ENCODE measurements around the gene RGS21. TPM values are rescaled to one million over a fixed set of nuclear protein-coding genes. Genes with fewer than 3 reads are reported as not detected.

Gene RGS21, protein sequence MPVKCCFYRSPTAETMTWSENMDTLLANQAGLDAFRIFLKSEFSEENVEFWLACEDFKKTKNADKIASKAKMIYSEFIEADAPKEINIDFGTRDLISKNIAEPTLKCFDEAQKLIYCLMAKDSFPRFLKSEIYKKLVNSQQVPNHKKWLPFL
- not detected for polyA plus RNA-seq (2013, experiment 1 of 2)
- not detected for polyA plus RNA-seq (2013, experiment 2 of 2)

DNA sequence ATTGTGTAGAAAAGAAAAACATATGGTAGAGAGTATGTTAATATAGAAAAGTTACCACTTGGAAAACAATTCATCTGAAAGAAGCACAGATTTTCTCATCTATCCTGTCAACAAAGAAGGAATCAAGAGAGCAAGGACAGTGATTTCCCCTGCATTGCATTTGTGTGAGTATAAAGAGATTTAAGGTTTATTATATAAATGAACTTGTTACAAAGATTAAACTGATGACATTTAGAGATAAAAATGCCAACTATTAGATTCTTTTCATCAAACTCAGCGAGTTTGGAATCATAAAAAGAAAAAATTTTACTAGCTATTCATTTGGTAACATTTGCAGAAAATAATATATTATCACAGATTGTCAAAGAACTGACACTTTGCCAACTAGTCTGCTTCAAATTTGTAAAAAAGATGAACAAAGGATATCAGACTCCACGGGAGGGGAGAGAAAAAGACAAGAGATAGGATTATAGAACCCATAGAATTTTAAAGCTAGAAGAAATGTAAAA is at the start of gene RGS21:
TSS of gene RGS21 (plus strand) at position 51 of the 509 bp plus-strand sequence. CDS start 26,045 bp downstream, outside the sequence.
- Histone ChIP-seq H2AFZ (ENCODE audit: low read length) (no peak within 1 kb of the TSS), H3K9me3 (replicated peaks in 1 of 2; ENCODE audit: control insufficient read depth in 2 of 2, insufficient read depth in 1 of 2, low read depth in 1 of 2, low read length in 2 of 2) (no peaks in the 10 kb centered on the region), H2BK15ac (ENCODE audit: low read length) (no peak within 1 kb of the TSS), H3K4me1 (ENCODE audit: control insufficient read depth in 2 of 2, insufficient read depth in 1 of 2, low read depth in 1 of 2, low read length in 2 of 2) (no peaks in the 10 kb centered on the region), H3K27ac (replicated peaks; ENCODE audit: low read length) (no peak within 1 kb of the TSS), H4K91ac (ENCODE audit: low read depth, low read length, poor library complexity) (no peak within 1 kb of the TSS), H4K8ac (ENCODE audit: low read depth, low read length) (no peak within 1 kb of the TSS), H3K4ac (ENCODE audit: low read length) (no peak within 1 kb of the TSS), H2BK12ac (ENCODE audit: low read length) (no peak within 1 kb of the TSS), H2BK120ac (ENCODE audit: low read depth, low read length) (no peak within 1 kb of the TSS), H3K4me2 (ENCODE audit: insufficient read depth, low read length, poor library complexity, severe bottlenecking) (no peak within 1 kb of the TSS), H3K14ac (ENCODE audit: low read length) (no peak within 1 kb of the TSS), H2AK5ac (ENCODE audit: low read depth, low read length) (no peak within 1 kb of the TSS), H3K79me1 (ENCODE audit: low read depth, low read length) (no peaks in the 10 kb centered on the region), H3K9ac (ENCODE audit: low read depth, low read length, poor library complexity) (no peak within 1 kb of the TSS), H3K18ac (ENCODE audit: low read length) (no peak within 1 kb of the TSS), H3K36me3 (replicated peaks in 1 of 2; ENCODE audit: control insufficient read depth in 2 of 2, insufficient read depth in 2 of 2, low read length in 2 of 2) (no peaks in the 10 kb centered on the region), H3K23ac (ENCODE audit: low read depth, low read length, poor library complexity) (no peak within 1 kb of the TSS), H3K27me3 (ENCODE audit: control insufficient read depth in 3 of 3, insufficient read depth in 3 of 3, low read depth in 1 of 3, low read length in 3 of 3) (no peaks in the 10 kb centered on the region), H2BK5ac (ENCODE audit: low read length) (no peak within 1 kb of the TSS), H3K4me3 (ENCODE audit: low read length in 2 of 2) (no peak within 1 kb of the TSS)
- DNase-seq (ENCODE audit: low spot score) = no peak
- no CpG with 5 or more reads among the region's 2 CpGs for WGBS, 2 donors (ENCODE audit: extremely low coverage in 2 of 2, insufficient read length in 2 of 2, insufficient replicate concordance in 1 of 2)

DNA sequence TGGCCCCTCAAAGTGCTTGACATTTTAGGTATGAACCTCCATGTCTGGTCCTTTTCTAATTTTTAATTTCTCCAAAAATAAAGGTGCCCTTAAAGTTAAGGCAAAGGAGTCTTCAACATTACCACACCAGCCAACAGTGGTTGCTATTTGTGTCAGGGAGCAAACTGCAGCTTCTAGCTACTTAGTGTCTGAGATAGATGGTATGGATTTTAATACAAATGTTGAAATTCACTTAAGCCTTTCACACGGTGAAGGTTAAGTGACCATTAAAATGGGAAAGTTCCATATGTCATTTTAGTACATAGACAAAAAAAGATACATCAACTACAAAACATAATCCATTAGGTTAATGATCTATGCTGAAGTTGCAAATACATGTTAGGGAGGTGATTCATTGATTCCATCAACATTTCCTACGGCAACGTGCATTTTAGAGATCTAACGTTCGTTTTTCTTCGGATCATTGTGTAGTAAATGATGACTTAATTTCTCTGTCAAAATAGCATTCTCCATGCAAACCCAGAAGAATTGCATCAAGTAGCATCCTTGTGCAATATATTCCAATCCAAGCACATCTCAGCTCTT is 48.2 kb upstream of the RGS21 start:
- no peak overlapping the region for H2BK15ac ChIP-seq (ENCODE audit: low read length)
- no CpG with 5 or more reads among the region's 6 CpGs for WGBS, 2 donors (ENCODE audit: extremely low coverage in 2 of 2, insufficient read length in 2 of 2, insufficient replicate concordance in 1 of 2)

DNA sequence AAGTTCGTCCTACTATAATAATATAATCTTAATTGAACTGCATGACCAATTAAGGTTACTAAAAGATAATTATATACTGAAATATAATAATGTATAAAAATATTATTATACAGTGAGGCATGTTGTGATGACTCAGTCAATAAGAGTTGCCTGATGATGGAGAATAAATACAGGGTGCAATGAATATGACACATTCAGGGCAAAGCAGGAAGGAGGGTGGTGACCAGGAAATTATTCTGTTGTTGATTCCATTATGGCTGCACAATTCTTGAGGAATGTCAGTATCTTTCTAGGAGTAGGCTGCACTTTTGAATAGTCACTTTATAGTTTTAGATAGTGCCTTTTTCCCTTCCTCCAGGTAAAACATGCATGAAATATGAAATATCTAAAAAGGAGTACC is 46.4 kb upstream of the RGS21 start:
- Histone ChIP-seq H2BK120ac (ENCODE audit: low read depth, low read length) (no peak overlapping the region), H3K4me1 (ENCODE audit: control insufficient read depth in 2 of 2, insufficient read depth in 1 of 2, low read depth in 1 of 2, low read length in 2 of 2) (no peaks in the 10 kb centered on the region), H3K36me3 (replicated peaks in 1 of 2; ENCODE audit: control insufficient read depth in 2 of 2, insufficient read depth in 2 of 2, low read length in 2 of 2) (no peaks in the 10 kb centered on the region), H2AK5ac (ENCODE audit: low read depth, low read length) (no peak overlapping the region), H3K27me3 (ENCODE audit: control insufficient read depth in 3 of 3, insufficient read depth in 3 of 3, low read depth in 1 of 3, low read length in 3 of 3) (no peaks in the 10 kb centered on the region), H3K23ac (ENCODE audit: low read depth, low read length, poor library complexity) (no peak overlapping the region), H3K4me3 (ENCODE audit: low read length in 2 of 2) (no peak overlapping the region), H3K27ac (replicated peaks; ENCODE audit: low read length) (no peak overlapping the region), H4K8ac (ENCODE audit: low read depth, low read length) (no peak overlapping the region), H3K9ac (ENCODE audit: low read depth, low read length, poor library complexity) (no peak overlapping the region), H3K14ac (ENCODE audit: low read length) (no peak overlapping the region), H3K18ac (ENCODE audit: low read length) (no peak overlapping the region), H2AFZ (ENCODE audit: low read length) (no peak overlapping the region), H3K4ac (ENCODE audit: low read length) (no peak overlapping the region), H3K4me2 (ENCODE audit: insufficient read depth, low read length, poor library complexity, severe bottlenecking) (no peak overlapping the region), H2BK5ac (ENCODE audit: low read length) (no peak overlapping the region), H4K91ac (ENCODE audit: low read depth, low read length, poor library complexity) (no peak overlapping the region), H2BK15ac (ENCODE audit: low read length) (no peak overlapping the region), H3K9me3 (replicated peaks in 1 of 2; ENCODE audit: control insufficient read depth in 2 of 2, insufficient read depth in 1 of 2, low read depth in 1 of 2, low read length in 2 of 2) (no peaks in the 10 kb centered on the region), H3K79me1 (ENCODE audit: low read depth, low read length) (no peaks in the 10 kb centered on the region), H2BK12ac (ENCODE audit: low read length) (no peak overlapping the region)
- no peak for DNase-seq (ENCODE audit: low spot score)
- WGBS, 2 donors (ENCODE audit: extremely low coverage in 2 of 2, insufficient read length in 2 of 2, insufficient replicate concordance in 1 of 2) = no CpG with 5 or more reads among the region's 1 CpG

More for the DNA sequence above, 48.2 kb upstream of the RGS21 start:
- no peak overlapping the region for H3K27ac ChIP-seq (replicated peaks; ENCODE audit: low read length)
- H2AK5ac ChIP-seq (ENCODE audit: low read depth, low read length) = no peak overlapping the region
- H3K4me3 ChIP-seq (ENCODE audit: low read length in 2 of 2) = no peak overlapping the region
- no peak overlapping the region for H3K14ac ChIP-seq (ENCODE audit: low read length)
- H3K4ac ChIP-seq (ENCODE audit: low read length) = no peak overlapping the region
- no peaks in the 10 kb centered on the region for H3K79me1 ChIP-seq (ENCODE audit: low read depth, low read length)
- H3K27me3 ChIP-seq (ENCODE audit: control insufficient read depth in 3 of 3, insufficient read depth in 3 of 3, low read depth in 1 of 3, low read length in 3 of 3) = no peaks in the 10 kb centered on the region
- H2AFZ ChIP-seq (ENCODE audit: low read length) = no peak overlapping the region
- no peak overlapping the region for H3K18ac ChIP-seq (ENCODE audit: low read length)
- H3K36me3 ChIP-seq (replicated peaks in 1 of 2; ENCODE audit: control insufficient read depth in 2 of 2, insufficient read depth in 2 of 2, low read length in 2 of 2) = no peaks in the 10 kb centered on the region
- H3K4me1 ChIP-seq (ENCODE audit: control insufficient read depth in 2 of 2, insufficient read depth in 1 of 2, low read depth in 1 of 2, low read length in 2 of 2) = no peaks in the 10 kb centered on the region
- no peak overlapping the region for H2BK120ac ChIP-seq (ENCODE audit: low read depth, low read length)
- H3K23ac ChIP-seq (ENCODE audit: low read depth, low read length, poor library complexity) = no peak overlapping the region
- H3K9me3 ChIP-seq (replicated peaks in 1 of 2; ENCODE audit: control insufficient read depth in 2 of 2, insufficient read depth in 1 of 2, low read depth in 1 of 2, low read length in 2 of 2) = no peaks in the 10 kb centered on the region
- H2BK12ac ChIP-seq (ENCODE audit: low read length) = no peak overlapping the region
- no peak overlapping the region for H3K9ac ChIP-seq (ENCODE audit: low read depth, low read length, poor library complexity)
- H2BK5ac ChIP-seq (ENCODE audit: low read length) = no peak overlapping the region
- no peak overlapping the region for H3K4me2 ChIP-seq (ENCODE audit: insufficient read depth, low read length, poor library complexity, severe bottlenecking)
- no peak overlapping the region for H4K91ac ChIP-seq (ENCODE audit: low read depth, low read length, poor library complexity)
- H4K8ac ChIP-seq (ENCODE audit: low read depth, low read length) = no peak overlapping the region
- no peak for DNase-seq (ENCODE audit: low spot score)

- DNase-seq (ENCODE audit: low spot score) = no peak
- Histone ChIP-seq H2AK5ac (ENCODE audit: low read depth, low read length) (no peak overlapping the region), H3K23ac (ENCODE audit: low read depth, low read length, poor library complexity) (no peak overlapping the region), H2BK15ac (ENCODE audit: low read length) (no peak overlapping the region), H4K91ac (ENCODE audit: low read depth, low read length, poor library complexity) (no peak overlapping the region), H2BK120ac (ENCODE audit: low read depth, low read length) (no peak overlapping the region), H3K36me3 (replicated peaks in 1 of 2; ENCODE audit: control insufficient read depth in 2 of 2, insufficient read depth in 2 of 2, low read length in 2 of 2) (no peaks in the 10 kb centered on the region), H3K4me1 (ENCODE audit: control insufficient read depth in 2 of 2, insufficient read depth in 1 of 2, low read depth in 1 of 2, low read length in 2 of 2) (no peaks in the 10 kb centered on the region), H4K8ac (ENCODE audit: low read depth, low read length) (no peak overlapping the region), H3K4me3 (ENCODE audit: low read length in 2 of 2) (no peak overlapping the region), H3K79me1 (ENCODE audit: low read depth, low read length) (no peaks in the 10 kb centered on the region), H3K4ac (ENCODE audit: low read length) (no peak overlapping the region), H2AFZ (ENCODE audit: low read length) (no peak overlapping the region), H3K27me3 (ENCODE audit: control insufficient read depth in 3 of 3, insufficient read depth in 3 of 3, low read depth in 1 of 3, low read length in 3 of 3) (no peaks in the 10 kb centered on the region), H2BK5ac (ENCODE audit: low read length) (no peak overlapping the region), H3K27ac (replicated peaks; ENCODE audit: low read length) (no peak overlapping the region), H3K18ac (ENCODE audit: low read length) (no peak overlapping the region), H3K4me2 (ENCODE audit: insufficient read depth, low read length, poor library complexity, severe bottlenecking) (no peak overlapping the region), H3K9me3 (replicated peaks in 1 of 2; ENCODE audit: control insufficient read depth in 2 of 2, insufficient read depth in 1 of 2, low read depth in 1 of 2, low read length in 2 of 2) (no peaks in the 10 kb centered on the region), H2BK12ac (ENCODE audit: low read length) (no peak overlapping the region), H3K14ac (ENCODE audit: low read length) (no peak overlapping the region), H3K9ac (ENCODE audit: low read depth, low read length, poor library complexity) (no peak overlapping the region)
- WGBS, 2 donors (ENCODE audit: extremely low coverage in 2 of 2, insufficient read length in 2 of 2, insufficient replicate concordance in 1 of 2) = no CpG with 5 or more reads among the region's 3 CpGs
These were observed 44.1 kb upstream of the RGS21 start for GRCh38 chr1:192272732-192273131.
